Ectodermal cell (in vitro differentiated cells): ENCODE results near the gene ERC1.

ENCODE experiments used
- H3K27ac ChIP-seq: 2 replicates; pipeline ENCODE4 v1.7.0; 2013; ENCODE audit warnings: mild to moderate bottlenecking, low read depth, low read length; ENCODE audit not compliant: insufficient read depth, poor library complexity, severe bottlenecking
- H3K27me3 ChIP-seq: 2 replicates; pipeline ENCODE4 v1.7.0; 2013; ENCODE audit warnings: mild to moderate bottlenecking, low read length; ENCODE audit not compliant: insufficient read depth, control insufficient read depth, poor library complexity, severe bottlenecking
- H3K36me3 ChIP-seq: one replicate; pipeline ENCODE4 v1.7.0; 2013; ENCODE audit warnings: low read length; ENCODE audit not compliant: control insufficient read depth, insufficient read depth
- H3K4me1 ChIP-seq: one replicate; pipeline ENCODE4 v1.7.0; 2013; ENCODE audit warnings: low read length; ENCODE audit not compliant: control insufficient read depth, insufficient read depth
- H3K4me3 ChIP-seq: 2 replicates; pipeline ENCODE4 v1.7.0; 2013; ENCODE audit warnings: low read depth, low read length, control low read depth; ENCODE audit not compliant: insufficient read depth
- H3K9me3 ChIP-seq: 2 replicates; pipeline ENCODE4 v1.7.0; 2013; ENCODE audit warnings: mild to moderate bottlenecking, low read length, moderate library complexity; ENCODE audit not compliant: control insufficient read depth
- WGBS, 2 experiments: methylation state at CpG; one replicate each; pipeline ENCODE4 v1.1.7; 2013; ENCODE audit warnings: missing lambda C conversion rate in 2 of 2; 5-methylcytosine and 5-hydroxymethylcytosine counted together

Gene ERC1

GRCh38 chr12:1504895-1505311, 513.9 kb downstream of the ERC1 start:
- Histone ChIP-seq H3K4me1 (peaks cover 4% of the 10 kb centered on the region), H3K9me3 (no peaks in the 10 kb centered on the region), H3K27me3 (no peaks in the 10 kb centered on the region), H3K4me3 (no peak overlapping the region), H3K36me3 (no peaks in the 10 kb centered on the region), H3K27ac (no peak overlapping the region)
- 87 to 90% methylated on average over 14 of the region's 14 CpGs for WGBS, 2 experiments

- no peaks in the 10 kb centered on the region for H3K36me3 ChIP-seq
- H3K4me1 ChIP-seq = peaks cover 4% of the 10 kb centered on the region
- H3K9me3 ChIP-seq = no peaks in the 10 kb centered on the region
- WGBS, 2 experiments = 90 to 91% methylated on average over 10 of the region's 10 CpGs
- no peaks in the 10 kb centered on the region for H3K27me3 ChIP-seq
- no peak overlapping the region for H3K27ac ChIP-seq
- H3K4me3 ChIP-seq = no peak overlapping the region
Observed at GRCh38 chr12:1505576-1505975, 514.6 kb downstream of the ERC1 start.

DNA sequence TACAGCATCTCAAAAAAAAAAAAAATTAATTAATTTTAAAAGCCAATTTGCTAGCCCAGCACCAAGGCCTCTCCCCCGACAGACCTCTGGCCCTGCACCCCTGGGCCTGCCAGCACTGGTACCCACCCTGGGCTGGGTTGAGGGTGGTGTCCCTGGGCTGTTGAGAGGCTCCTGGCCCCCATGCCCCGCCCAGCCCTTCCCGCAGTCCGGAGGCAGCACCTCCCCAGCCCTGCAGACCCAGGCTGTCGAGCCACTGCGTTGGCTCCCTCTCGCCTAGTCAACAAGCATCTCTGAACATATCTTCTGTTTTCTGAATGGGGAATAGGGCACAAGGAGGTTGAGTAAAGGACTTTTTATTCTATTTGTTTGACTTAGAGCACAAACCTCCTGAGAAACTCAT, 516.3 kb downstream of the ERC1 start:
- Histone ChIP-seq H3K9me3 (no peaks in the 10 kb centered on the region), H3K27ac (no peak overlapping the region), H3K27me3 (no peaks in the 10 kb centered on the region), H3K36me3 (no peaks in the 10 kb centered on the region), H3K4me3 (no peak overlapping the region), H3K4me1 (peaks cover 4% of the 10 kb centered on the region)
- 90 to 93% methylated on average over 7 of the region's 7 CpGs for WGBS, 2 experiments

- Histone ChIP-seq H3K36me3 (no peaks in the 10 kb centered on the region), H3K4me1 (peaks cover 3% of the 10 kb centered on the region), H3K27me3 (no peaks in the 10 kb centered on the region), H3K4me3 (no peak overlapping the region), H3K27ac (no peak overlapping the region), H3K9me3 (no peaks in the 10 kb centered on the region)
- WGBS, 2 experiments = 86 to 89% methylated on average over 14 of the region's 14 CpGs
Observed at GRCh38 chr12:1509413-1510052, 518.5 kb downstream of the ERC1 start.

- Histone ChIP-seq H3K4me1 (no peaks in the 10 kb centered on the region), H3K9me3 (no peaks in the 10 kb centered on the region), H3K36me3 (no peaks in the 10 kb centered on the region), H3K4me3 (no peak overlapping the region), H3K27me3 (no peaks in the 10 kb centered on the region), H3K27ac (no peak overlapping the region)
- 91 to 92% methylated on average over 10 of the region's 10 CpGs for WGBS, 2 experiments
Observed at GRCh38 chr12:1510056-1510812, 519.2 kb downstream of the ERC1 start.

DNA sequence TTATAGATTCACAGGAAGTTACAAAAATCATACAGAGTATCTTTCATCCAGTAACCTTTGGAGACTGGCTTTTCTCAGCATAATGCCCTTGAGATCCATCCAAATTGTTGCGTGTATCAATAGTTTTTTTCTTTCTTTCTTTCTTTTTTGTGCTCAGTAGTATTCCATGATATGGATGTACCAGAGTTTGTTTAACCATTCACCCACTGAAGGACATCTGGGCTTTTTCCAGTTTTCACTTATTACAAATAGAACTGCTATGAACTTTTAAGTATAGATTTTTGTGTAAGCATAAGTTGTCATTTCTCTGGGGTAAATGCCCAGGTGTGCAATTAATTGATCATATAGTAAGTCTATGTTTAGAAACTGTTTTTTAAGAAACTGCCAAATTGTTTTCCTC, 524.0 kb downstream of the ERC1 start:
- no peak overlapping the region for H3K27ac ChIP-seq
- no peaks in the 10 kb centered on the region for H3K27me3 ChIP-seq
- H3K4me3 ChIP-seq = no peak overlapping the region
- no peaks in the 10 kb centered on the region for H3K36me3 ChIP-seq
- no peaks in the 10 kb centered on the region for H3K9me3 ChIP-seq
- peaks cover 5% of the 10 kb centered on the region for H3K4me1 ChIP-seq
- WGBS, 2 experiments = 90 to 100% methylated on average over 1 of the region's 1 CpG

DNA sequence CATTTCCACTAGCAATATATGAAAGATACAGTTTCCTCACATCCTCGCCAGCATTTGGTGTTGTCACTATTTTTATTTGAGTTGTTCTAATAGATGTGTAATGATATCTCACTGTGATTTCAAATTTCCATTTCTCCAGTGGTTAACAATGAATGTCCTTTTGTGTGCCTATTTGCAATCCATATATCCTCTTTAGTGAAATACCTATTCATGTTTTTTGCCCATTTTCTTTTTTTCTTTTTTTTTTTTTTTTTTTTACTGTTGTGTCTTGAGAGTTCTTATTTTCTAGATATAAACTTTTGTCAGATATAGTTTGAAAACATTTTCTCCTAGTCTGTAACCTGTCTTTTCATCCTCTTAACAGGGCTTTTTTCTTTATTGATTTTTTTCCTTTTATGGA, 524.4 kb downstream of the ERC1 start:
- whole genome bisulfite sequencing, 2 experiments = 100% methylated on average over 1 of the region's 1 CpG; no CpG with 5 or more reads in 1 of the 2 experiments
- Histone ChIP-seq H3K36me3 (no peaks in the 10 kb centered on the region), H3K27ac (no peak overlapping the region), H3K9me3 (no peaks in the 10 kb centered on the region), H3K27me3 (no peaks in the 10 kb centered on the region), H3K4me1 (peaks cover 5% of the 10 kb centered on the region), H3K4me3 (no peak overlapping the region)

- Histone ChIP-seq H3K9me3 (no peaks in the 10 kb centered on the region), H3K4me3 (no peak overlapping the region), H3K36me3 (no peaks in the 10 kb centered on the region), H3K27ac (no peak overlapping the region), H3K4me1 (peaks cover 5% of the 10 kb centered on the region), H3K27me3 (no peaks in the 10 kb centered on the region)
- WGBS, 2 experiments = 27 to 31% methylated on average over 2 of the region's 2 CpGs
Observed at GRCh38 chr12:1517007-1517406, 526.0 kb downstream of the ERC1 start.

- H3K27me3 ChIP-seq = no peaks in the 10 kb centered on the region
- no peak overlapping the region for H3K4me3 ChIP-seq
- no peak overlapping the region for H3K27ac ChIP-seq
- H3K4me1 ChIP-seq = peaks cover 5% of the 10 kb centered on the region
- 94 to 95% methylated on average over 7 to 8 of the region's 8 CpGs for WGBS, 2 experiments
- no peaks in the 10 kb centered on the region for H3K9me3 ChIP-seq
- H3K36me3 ChIP-seq = no peaks in the 10 kb centered on the region
Observed at GRCh38 chr12:1517734-1518525, 526.9 kb downstream of the ERC1 start.
